ENCODE data around the gene ABR. TPM values are rescaled to one million over a fixed set of nuclear protein-coding genes. Genes with fewer than 3 reads are reported as not detected.

ABR gene
- total and polyA plus RNA-seq, 2 of the 13 experiments (the other 11 are each of a cell fraction or from before 2014, with no cell fraction given), result 12.4 to 40.4 TPM

DNA sequence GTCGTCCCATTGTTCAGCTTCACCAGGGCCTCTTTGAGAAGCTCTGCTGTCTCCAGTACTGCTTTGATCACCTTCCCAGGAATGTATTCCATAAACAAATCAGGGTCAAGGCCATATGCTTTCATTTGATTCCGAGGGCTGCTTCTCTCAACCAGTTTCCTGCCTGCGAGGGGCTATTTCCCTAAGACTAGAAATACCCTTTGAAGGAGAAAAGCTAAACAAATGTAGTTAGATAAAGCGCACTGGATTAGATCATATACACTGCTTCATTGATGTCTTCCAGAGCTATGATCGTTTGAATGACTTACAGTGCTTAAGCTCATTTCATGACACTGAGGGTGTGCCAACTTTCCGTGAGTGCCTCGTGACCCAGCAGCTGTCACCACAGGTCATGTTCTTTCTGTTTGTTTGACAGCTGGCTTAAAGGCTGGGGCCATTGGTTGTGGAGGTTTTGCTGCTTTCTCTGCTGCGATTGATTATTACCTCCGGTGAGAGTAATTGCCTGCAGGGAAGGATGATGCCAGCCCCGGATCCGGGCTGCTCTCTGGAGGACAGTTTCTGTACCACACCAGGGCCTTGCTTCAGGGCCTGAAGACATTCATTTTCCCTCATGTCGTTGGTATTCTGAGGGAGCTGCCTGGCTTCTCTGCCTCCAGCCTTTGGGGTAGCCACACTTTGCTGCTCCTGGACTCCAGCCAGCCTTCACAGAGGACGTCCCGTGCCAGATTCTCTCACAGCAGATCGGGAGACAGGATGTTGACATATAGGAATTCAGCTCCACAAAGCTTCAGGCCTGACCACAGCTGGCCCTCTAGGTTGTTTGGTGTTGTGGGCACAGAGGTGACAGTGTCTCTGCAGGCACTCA lies 179.0 kb downstream of the ABR start (continued):
- TF ChIP-seq SOX13 (IDR thresholded peaks at IDR 0.05) (no peak), SOX13 (CRISPR knock-in tag; conservative IDR thresholded peaks at IDR 0.05 in 1 of 2, IDR thresholded peaks at IDR 0.05 in 1 of 2) (peak in 1 of 2 experiments; percentile 68; a peak in 2 of 4 replicates), SRY (CRISPR knock-in tag; IDR thresholded peaks at IDR 0.05) (no peak), U2AF2 (IDR thresholded peaks at IDR 0.05; ENCODE audit: low read depth, low read length) (no peak), CREM (IDR thresholded peaks at IDR 0.05) (no peak), CREM (CRISPR knock-in tag; IDR thresholded peaks at IDR 0.05) (no peak), ZNF749 (CRISPR knock-in tag; IDR thresholded peaks at IDR 0.05; ENCODE audit: borderline replicate concordance) (no peak), ZNF337 (CRISPR knock-in tag; IDR thresholded peaks at IDR 0.05; ENCODE audit: borderline replicate concordance, low read depth) (no peak), JARID2 (CRISPR knock-in tag; IDR thresholded peaks at IDR 0.05; ENCODE audit: insufficient replicate concordance) (no peak), SETDB1 (CRISPR knock-in tag; IDR thresholded peaks at IDR 0.05; ENCODE audit: borderline replicate concordance) (no peak), BCL6 (CRISPR knock-in tag; IDR thresholded peaks at IDR 0.05) (peak; percentile 53; the same call in 1 of the 2 replicates), ZNF17 (CRISPR knock-in tag; IDR thresholded peaks at IDR 0.05) (no peak), SCMH1 (CRISPR knock-in tag; IDR thresholded peaks at IDR 0.05; ENCODE audit: borderline replicate concordance) (no peak), HCFC1 (IDR thresholded peaks at IDR 0.05; ENCODE audit: low read depth, low read length) (no peak), NR2F6 (IDR thresholded peaks at IDR 0.05) (peak; percentile 59; the same call in 1 of the 2 replicates), NR2F6 (CRISPR knock-in tag; IDR thresholded peaks at IDR 0.05) (no peak), DNMT3B (CRISPR knock-in tag; conservative IDR thresholded peaks at IDR 0.05) (no peak), JUN (CRISPR knock-in tag; IDR thresholded peaks at IDR 0.05) (no peak), RELA (CRISPR knock-in tag; IDR thresholded peaks at IDR 0.05) (no peak), NFE2L2 (IDR thresholded peaks at IDR 0.05; ENCODE audit: low read length) (no peak), RFX3 (CRISPR knock-in tag; IDR thresholded peaks at IDR 0.05) (no peak), SOX6 (IDR thresholded peaks at IDR 0.05) (no peak), SOX6 (CRISPR knock-in tag; IDR thresholded peaks at IDR 0.05) (peak; percentile 35; the same call in 1 of the 2 replicates), CEBPB (IDR thresholded peaks at IDR 0.05; ENCODE audit: borderline replicate concordance, low read depth, low read length) (no peak)
- TF ChIP-seq, protein P1, sequence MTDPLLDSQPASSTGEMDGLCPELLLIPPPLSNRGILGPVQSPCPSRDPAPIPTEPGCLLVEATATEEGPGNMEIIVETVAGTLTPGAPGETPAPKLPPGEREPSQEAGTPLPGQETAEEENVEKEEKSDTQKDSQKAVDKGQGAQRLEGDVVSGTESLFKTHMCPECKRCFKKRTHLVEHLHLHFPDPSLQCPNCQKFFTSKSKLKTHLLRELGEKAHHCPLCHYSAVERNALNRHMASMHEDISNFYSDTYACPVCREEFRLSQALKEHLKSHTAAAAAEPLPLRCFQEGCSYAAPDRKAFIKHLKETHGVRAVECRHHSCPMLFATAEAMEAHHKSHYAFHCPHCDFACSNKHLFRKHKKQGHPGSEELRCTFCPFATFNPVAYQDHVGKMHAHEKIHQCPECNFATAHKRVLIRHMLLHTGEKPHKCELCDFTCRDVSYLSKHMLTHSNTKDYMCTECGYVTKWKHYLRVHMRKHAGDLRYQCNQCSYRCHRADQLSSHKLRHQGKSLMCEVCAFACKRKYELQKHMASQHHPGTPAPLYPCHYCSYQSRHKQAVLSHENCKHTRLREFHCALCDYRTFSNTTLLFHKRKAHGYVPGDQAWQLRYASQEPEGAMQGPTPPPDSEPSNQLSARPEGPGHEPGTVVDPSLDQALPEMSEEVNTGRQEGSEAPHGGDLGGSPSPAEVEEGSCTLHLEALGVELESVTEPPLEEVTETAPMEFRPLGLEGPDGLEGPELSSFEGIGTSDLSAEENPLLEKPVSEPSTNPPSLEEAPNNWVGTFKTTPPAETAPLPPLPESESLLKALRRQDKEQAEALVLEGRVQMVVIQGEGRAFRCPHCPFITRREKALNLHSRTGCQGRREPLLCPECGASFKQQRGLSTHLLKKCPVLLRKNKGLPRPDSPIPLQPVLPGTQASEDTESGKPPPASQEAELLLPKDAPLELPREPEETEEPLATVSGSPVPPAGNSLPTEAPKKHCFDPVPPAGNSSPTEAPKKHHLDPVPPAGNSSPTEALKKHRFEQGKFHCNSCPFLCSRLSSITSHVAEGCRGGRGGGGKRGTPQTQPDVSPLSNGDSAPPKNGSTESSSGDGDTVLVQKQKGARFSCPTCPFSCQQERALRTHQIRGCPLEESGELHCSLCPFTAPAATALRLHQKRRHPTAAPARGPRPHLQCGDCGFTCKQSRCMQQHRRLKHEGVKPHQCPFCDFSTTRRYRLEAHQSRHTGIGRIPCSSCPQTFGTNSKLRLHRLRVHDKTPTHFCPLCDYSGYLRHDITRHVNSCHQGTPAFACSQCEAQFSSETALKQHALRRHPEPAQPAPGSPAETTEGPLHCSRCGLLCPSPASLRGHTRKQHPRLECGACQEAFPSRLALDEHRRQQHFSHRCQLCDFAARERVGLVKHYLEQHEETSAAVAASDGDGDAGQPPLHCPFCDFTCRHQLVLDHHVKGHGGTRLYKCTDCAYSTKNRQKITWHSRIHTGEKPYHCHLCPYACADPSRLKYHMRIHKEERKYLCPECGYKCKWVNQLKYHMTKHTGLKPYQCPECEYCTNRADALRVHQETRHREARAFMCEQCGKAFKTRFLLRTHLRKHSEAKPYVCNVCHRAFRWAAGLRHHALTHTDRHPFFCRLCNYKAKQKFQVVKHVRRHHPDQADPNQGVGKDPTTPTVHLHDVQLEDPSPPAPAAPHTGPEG (CRISPR knock-in tag; IDR thresholded peaks at IDR 0.05), result no peak
- TF ChIP-seq, protein P2, sequence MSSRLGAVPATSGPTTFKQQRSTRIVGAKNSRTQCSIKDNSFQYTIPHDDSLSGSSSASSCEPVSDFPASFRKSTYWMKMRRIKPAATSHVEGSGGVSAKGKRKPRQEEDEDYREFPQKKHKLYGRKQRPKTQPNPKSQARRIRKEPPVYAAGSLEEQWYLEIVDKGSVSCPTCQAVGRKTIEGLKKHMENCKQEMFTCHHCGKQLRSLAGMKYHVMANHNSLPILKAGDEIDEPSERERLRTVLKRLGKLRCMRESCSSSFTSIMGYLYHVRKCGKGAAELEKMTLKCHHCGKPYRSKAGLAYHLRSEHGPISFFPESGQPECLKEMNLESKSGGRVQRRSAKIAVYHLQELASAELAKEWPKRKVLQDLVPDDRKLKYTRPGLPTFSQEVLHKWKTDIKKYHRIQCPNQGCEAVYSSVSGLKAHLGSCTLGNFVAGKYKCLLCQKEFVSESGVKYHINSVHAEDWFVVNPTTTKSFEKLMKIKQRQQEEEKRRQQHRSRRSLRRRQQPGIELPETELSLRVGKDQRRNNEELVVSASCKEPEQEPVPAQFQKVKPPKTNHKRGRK (CRISPR knock-in tag; IDR thresholded peaks at IDR 0.05), result no peak
